Hepatocyte (in vitro differentiated cells): ENCODE measurements around the gene PTPRN2.
"Not testable (repeated sequence)": the region's sequence is repeated elsewhere in the genome, so short reads cannot be mapped to it uniquely, and the experiment has no call there.

Experiments
- EZH2 ChIP-seq: fragments of 200-600 bp; sonication (generic); IDR thresholded peaks from 2 replicates; pipeline ENCODE4 v1.6.1; 2016; ENCODE audit warnings: antibody characterized with exemption, mild to moderate bottlenecking, borderline replicate concordance
- EZH2phosphoT487 ChIP-seq: fragments of 200-600 bp; sonication (generic); IDR thresholded peaks from one replicate; pipeline ENCODE4 v1.6.1; 2018; ENCODE audit warnings: antibody characterized with exemption, mild to moderate bottlenecking, low read depth, moderate library complexity; ENCODE audit not compliant: unreplicated experiment, severe bottlenecking
- TF ChIP-seq, protein P1 (sequence below): fragments of 200-600 bp; sonication (generic); IDR thresholded peaks from 2 replicates; pipeline ENCODE4 v1.5.1; 2016; ENCODE audit warnings: antibody characterized with exemption, mild to moderate bottlenecking; ENCODE audit not compliant: poor library complexity

DNA sequence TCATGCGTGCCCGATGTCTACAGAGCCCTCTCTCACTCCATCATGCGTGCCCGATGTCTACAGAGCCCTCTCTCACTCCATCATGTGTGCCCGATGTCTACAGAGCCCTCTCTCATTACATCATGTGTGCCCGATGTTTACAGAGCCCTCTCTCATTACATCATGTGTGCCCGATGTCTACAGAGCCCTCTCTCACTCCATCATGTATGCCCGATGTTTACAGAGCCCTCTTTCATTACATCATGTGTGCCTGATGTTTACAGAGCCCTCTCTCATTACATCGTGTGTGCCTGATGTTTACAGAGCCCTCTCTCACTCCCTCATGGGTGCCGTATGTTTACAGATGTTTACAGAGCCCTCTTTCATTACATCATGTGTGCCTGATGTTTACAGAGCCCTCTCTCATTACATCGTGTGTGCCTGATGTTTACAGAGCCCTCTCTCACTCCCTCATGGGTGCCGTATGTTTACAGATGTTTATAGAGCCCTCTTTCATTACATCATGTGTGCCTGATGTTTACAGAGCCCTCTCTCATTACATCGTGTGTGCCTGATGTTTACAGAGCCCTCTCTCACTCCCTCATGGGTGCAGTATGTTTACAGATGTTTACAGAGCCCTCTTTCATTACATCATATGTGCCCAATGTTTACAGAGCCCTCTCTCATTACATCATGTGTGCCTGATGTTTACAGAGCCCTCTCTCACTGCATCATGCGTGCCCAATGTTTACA lies 739.7 kb downstream of the PTPRN2 start:
- TF ChIP-seq, protein P1, sequence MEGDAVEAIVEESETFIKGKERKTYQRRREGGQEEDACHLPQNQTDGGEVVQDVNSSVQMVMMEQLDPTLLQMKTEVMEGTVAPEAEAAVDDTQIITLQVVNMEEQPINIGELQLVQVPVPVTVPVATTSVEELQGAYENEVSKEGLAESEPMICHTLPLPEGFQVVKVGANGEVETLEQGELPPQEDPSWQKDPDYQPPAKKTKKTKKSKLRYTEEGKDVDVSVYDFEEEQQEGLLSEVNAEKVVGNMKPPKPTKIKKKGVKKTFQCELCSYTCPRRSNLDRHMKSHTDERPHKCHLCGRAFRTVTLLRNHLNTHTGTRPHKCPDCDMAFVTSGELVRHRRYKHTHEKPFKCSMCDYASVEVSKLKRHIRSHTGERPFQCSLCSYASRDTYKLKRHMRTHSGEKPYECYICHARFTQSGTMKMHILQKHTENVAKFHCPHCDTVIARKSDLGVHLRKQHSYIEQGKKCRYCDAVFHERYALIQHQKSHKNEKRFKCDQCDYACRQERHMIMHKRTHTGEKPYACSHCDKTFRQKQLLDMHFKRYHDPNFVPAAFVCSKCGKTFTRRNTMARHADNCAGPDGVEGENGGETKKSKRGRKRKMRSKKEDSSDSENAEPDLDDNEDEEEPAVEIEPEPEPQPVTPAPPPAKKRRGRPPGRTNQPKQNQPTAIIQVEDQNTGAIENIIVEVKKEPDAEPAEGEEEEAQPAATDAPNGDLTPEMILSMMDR: not testable (repeated sequence)
- not testable (repeated sequence) for TF ChIP-seq EZH2, EZH2phosphoT487
